DMS153 treated with DMSO at 0.1 percent for 48 hours (cell line): ENCODE results near the gene PRPF31.

Experiments
- DNase-seq: peaks from one replicate; lab custom pipeline; 2025; ENCODE audit not compliant: unreplicated experiment; lab: John Stamatoyannopoulos, UW

The PRPF31 gene

GRCh38 chr19:54138489-54139256 is 23.1 kb downstream of the PRPF31 start:
- no peak for DNase-seq

DNA sequence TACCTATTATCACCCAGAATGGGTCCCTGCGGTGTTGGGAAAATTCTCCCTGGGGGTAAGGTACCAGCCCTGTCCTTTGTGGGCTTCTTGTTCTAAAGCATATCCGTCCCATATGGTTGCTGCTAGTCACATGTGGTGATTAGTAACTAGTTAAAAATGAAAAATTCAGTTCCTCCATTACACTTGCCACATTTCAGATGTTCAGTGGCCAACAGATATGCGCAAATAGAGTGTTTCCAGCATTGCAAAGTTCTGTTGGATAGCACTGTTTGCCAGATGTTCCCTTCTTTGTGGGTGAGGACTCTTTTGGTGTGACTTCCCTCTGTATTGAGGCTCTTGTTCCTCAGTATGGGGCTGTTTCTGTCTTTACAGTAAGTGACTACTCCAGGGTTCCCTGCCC is 25.8 kb downstream of the PRPF31 start:
- no peak for DNase-seq

GRCh38 chr19:54142166-54142780 is 26.7 kb downstream of the PRPF31 start:
- DNase-seq, result no peak

DNA sequence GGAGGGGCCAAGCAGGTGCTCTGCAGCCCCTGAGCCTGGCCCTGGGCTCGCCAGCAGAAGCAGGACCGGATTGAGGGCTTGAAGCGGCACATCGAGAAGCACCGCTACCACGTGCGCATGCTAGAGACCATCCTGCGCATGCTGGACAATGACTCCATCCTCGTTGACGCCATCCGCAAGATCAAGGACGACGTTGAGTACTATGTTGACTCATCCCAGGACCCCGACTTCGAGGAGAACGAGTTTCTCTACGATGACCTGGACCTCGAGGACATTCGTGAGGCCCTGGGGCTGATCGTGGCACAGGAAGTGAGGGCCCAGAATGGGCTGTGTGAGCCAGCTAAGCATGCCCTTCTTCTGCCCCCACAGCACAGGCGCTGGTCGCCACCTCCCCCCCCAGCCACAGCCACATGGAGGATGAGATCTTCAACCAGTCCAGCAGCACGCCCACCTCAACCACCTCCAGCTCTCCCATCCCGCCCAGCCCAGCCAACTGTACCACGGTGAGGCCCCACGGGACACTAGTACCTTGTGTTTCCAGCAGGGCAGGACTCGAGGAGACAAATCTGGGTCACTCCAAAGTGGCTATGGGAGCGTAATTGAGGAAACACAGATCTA is 30.1 kb downstream of the PRPF31 start:
- DNase-seq, result no peak

GRCh38 chr19:54147676-54148075 is 32.1 kb downstream of the PRPF31 start:
- DNase-seq, result no peak

DNA sequence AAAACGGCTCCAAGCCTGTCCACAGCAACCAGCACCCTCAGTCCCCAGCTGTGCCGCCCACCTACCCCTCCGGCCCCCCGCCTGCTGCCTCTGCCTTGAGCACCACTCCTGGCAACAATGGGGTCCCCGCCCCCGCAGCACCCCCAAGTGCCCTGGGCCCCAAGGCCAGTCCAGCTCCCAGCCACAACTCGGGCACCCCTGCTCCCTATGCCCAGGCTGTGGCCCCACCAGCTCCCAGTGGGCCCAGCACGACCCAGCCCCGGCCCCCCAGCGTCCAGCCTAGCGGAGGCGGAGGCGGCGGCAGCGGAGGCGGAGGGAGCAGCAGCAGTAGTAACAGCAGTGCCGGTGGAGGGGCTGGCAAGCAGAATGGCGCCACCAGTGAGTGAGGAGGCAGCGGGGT is 32.6 kb downstream of the PRPF31 start:
- no peak for DNase-seq

DNA sequence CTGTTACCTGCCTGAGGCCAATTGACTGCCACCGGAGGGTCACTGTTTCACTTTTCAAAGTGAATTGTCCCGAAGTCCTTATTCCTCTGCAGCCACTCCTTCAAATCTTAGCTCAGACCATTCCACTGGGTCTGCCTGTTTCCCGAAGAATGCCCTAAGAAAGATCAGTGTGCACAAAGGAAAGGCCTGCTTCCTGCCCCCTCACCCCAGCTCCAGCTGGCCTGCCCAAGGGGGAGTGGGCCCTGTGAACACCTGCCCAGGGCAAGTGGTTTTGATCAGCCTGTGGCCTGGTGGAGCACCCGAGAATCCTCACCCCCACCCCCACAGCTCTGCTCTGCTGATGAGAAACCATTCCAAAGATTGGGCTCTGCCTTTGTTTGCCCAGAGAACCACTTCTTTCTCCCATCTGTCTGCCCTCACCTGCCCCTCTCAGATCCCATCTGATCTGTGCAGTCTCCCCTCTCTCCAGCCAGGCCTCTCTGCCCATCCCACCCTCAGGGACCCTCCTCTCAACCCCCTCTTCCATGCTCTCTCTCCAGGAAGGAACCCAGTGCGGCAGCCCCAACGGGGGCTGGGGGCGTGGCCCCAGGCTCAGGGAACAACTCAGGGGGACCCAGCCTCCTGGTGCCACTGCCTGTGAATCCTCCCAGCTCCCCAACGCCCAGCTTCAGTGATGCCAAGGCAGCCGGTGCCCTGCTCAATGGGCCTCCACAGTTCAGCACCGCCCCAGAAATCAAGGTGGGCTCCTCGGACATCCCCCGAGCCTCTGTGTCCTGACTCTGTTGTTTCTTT is 33.7 kb downstream of the PRPF31 start:
- DNase-seq, result no peak

DNA sequence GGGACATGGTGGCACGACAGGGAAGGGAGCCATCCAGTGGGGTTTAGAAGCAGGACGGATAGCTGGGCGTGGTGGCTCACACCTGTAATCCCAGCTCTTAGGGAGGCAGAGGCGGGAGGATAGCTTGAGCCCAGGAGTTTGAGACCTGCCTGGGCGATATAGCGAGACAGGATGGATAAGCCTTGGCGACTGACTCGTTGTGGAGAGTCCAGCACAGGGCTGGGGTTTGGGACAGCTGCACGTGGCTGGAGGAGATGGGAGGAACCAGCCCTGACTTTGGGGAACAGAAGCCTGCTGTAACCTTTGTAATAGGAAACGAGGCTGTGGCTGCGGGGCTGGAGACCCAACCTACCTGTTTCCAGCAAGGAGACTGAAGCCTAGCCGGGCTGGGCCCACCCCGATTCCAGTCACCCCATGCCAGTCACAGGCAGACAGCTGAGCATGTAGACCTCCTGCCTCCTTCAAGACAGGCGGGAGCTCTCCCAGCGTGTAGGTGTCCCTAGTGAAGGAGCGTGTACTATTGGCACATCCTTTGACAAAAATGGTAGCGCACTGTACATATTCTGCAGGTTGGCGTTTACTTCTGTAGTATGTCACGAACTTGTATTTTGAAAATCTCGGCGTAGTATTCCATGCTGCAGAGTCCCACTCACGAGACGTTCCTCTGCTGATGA is 35.9 kb downstream of the PRPF31 start:
- no peak for DNase-seq

DNA sequence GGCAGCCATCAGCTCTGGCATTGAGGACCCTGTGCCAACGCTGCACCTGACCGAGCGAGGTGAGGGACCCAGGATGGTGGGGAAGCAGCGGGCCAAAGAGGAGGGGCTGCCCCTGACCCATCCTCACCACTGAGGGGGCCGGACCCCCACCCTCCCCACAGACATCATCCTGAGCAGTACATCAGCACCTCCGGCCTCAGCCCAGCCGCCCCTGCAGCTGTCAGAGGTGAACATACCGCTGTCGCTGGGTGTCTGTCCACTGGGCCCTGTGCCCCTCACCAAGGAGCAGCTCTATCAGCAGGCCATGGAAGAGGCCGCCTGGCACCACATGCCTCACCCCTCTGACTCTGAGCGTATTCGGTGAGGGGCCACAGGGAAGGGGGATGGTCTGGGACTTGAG is 36.7 kb downstream of the PRPF31 start:
- DNase-seq, result no peak

DNA sequence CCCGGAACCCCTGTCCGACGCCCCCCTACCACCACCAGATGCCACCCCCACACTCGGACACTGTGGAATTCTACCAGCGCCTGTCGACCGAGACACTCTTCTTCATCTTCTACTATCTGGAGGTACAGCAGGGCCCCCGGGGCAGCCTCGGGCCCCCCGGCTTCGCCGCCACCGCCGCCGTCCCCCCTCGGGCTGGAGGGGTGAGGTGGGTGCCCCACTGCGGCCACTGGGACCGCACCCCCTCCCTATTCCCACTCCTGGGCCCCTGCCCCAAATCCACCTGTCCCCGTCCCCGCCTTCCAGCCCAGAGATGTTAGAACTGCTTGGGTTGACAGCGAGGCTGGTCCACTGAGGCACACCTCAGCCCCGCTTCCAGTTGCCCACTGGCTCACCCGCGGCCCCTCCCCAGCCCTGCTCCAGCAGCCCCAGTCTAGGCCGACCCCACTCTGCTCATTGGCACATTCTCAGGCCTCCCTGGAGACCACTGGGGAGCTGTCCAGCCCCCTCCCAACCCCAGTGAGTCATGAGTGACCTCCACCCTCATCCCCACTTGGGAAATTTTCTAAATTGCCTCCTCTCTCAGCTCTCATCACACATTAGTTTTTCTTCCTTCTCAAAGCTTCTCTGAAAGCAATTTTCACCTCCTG is 37.4 kb downstream of the PRPF31 start:
- no peak for DNase-seq

- DNase-seq, result no peak
These were observed 38.3 kb downstream of the PRPF31 start for GRCh38 chr19:54153731-54154326.

GRCh38 chr19:54154603-54155345 is 39.2 kb downstream of the PRPF31 start:
- no peak for DNase-seq

GRCh38 chr19:54155694-54156093 is 40.1 kb downstream of the PRPF31 start:
- no peak for DNase-seq

DNA sequence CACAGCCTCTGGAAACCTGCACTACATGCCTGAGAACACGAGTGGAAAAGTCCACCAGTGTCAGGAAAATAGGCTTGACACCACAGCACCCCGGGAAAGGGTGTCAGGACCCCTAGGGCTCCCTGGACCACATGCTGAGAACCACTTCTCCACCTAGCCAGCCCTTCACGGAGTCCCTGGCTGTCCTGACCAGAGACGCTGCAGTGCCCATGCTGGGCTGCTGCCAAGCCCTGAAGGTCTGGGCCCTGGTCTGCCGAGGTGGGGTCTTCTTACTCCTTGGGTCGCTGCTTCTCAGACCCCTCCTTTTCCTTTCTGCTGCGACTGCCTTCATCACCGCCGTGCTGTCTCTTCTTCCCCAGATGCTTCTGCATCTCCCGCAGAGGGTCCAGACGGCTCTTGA is 40.9 kb downstream of the PRPF31 start:
- no peak for DNase-seq

DNA sequence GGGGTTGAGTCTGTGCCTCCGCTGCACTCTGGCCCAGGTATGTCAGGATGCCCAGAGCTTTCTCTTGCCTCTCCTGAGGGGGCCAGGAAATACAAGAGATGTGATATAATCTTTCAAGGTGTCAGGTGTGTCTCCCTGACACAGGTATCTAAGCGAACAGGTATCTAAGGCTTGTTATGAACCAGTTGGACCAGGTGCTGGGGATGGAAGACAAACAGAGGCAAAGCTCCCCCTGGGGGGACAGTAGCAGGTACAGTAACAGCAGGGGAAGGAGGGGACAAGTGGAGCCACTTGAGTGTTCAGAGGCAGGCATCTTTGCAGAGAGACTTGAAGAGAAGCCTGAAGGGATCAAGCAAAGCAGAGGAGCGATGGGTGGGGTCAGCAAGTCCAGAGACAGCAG is 41.4 kb downstream of the PRPF31 start:
- no peak for DNase-seq

DNA sequence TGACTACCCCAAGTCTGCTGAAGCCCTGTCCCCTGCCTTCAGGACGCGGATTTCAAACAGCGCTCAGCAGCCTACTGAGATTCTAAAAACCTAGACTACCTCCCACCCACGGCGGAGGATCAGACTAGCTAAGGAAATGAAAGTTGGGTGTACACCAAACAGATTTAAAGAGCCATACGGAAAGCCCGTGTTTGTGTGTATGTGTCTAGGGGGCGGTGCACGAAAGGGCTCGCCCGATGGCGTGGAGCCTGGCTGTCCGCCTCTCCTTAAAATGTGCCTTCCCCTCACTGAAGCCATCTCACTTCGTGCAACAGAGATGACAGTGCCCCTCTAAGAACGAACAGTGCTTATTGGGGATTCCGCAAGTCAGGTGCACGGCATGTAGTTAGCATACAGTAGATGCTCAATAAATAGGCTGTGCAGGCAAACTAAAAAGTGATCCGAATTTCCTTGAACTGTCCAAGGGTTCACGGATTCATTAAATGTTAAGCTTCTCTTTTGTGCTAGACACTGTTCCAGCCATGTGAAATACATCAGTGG is 43.3 kb downstream of the PRPF31 start:
- no peak for DNase-seq

GRCh38 chr19:54159352-54160181 is 44.0 kb downstream of the PRPF31 start, which contains the start of gene LENG1:
TSS of gene LENG1 (minus strand) at chr19:54159721. CDS start at chr19:54159695, 26 bp downstream.
- peak; percentile 99 for DNase-seq

- no peak for DNase-seq
These were observed 44.7 kb downstream of the PRPF31 start for GRCh38 chr19:54160182-54160811.
